C4-2B (cell line): ENCODE results near the gene ATP5F1C.

Experiments used
- ZFX ChIP-seq: fragments of 450-650 bp; IDR thresholded peaks from 2 replicates; pipeline ENCODE4 v1.6.1; 2017
- TF ChIP-seq, protein P1 (sequence below): fragments of 450-650 bp; conservative IDR thresholded peaks from 2 replicates; pipeline ENCODE4 v1.5.1; 2017; ENCODE audit warnings: mild to moderate bottlenecking

DNA sequence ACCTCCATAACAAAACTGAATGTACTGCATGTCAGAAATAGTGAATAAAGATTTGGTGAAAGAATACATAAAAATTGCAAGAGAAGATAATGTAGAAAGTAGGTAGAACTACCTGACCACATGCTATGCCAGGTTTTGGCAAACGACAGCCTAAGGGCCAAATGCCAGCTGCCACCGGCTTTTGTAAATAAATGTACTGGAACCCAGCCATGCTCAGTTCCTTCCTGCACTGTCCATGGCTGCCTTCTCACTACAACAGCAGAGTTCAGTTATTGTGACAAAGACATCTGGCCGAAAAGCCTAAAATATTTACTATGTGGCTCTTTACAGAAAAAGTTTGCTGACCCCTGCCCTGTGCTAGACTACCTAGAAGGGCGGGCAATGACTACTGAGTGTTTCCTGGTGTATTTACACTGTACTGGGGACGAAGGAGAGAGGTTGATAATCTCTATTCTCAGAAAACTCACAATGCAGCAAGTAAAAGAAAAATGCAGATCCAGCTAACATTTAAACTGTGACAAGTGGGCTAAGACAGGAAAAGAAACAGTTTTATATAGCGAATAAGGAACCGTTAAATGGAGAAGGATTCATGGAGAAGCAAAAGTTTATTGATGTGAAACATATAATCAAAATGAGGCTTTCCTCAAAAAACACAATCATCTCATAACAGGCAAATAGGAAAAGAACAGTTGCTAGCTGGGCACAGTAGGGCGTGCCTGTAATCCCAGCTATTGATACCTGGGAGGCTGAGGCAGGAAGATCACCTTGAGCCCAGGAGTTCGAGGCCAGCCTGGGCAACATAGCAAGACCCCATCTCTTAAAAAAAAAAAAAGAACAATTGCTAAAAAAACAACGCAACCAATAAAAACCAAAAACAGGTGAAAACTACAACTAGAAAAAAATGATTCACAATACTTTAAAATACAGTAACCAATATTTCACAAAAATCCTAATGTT lies 13.9 kb upstream of the ATP5F1C start:
- TF ChIP-seq, protein P1, sequence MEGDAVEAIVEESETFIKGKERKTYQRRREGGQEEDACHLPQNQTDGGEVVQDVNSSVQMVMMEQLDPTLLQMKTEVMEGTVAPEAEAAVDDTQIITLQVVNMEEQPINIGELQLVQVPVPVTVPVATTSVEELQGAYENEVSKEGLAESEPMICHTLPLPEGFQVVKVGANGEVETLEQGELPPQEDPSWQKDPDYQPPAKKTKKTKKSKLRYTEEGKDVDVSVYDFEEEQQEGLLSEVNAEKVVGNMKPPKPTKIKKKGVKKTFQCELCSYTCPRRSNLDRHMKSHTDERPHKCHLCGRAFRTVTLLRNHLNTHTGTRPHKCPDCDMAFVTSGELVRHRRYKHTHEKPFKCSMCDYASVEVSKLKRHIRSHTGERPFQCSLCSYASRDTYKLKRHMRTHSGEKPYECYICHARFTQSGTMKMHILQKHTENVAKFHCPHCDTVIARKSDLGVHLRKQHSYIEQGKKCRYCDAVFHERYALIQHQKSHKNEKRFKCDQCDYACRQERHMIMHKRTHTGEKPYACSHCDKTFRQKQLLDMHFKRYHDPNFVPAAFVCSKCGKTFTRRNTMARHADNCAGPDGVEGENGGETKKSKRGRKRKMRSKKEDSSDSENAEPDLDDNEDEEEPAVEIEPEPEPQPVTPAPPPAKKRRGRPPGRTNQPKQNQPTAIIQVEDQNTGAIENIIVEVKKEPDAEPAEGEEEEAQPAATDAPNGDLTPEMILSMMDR: no peak
- TF ChIP-seq ZFX: no peak
